NCI-H2227 treated with DMSO at 0.1 percent for 48 hours (cell line): ENCODE results near the gene OTC.
A peak's percentile ranks its signal among the peaks of the same experiment; 100 is the strongest.

Experiments used
- DNase-seq: peaks from one replicate; lab custom pipeline; 2025; lab: John Stamatoyannopoulos, UW

The OTC gene

GRCh38 chrX:38352362-38352761, at the start of gene OTC:
Gene OTC, plus strand, starts transcription at chrX:38352604. Its CDS starts 93 bp downstream, at chrX:38352697.
- DNase-seq, result no peak

DNA sequence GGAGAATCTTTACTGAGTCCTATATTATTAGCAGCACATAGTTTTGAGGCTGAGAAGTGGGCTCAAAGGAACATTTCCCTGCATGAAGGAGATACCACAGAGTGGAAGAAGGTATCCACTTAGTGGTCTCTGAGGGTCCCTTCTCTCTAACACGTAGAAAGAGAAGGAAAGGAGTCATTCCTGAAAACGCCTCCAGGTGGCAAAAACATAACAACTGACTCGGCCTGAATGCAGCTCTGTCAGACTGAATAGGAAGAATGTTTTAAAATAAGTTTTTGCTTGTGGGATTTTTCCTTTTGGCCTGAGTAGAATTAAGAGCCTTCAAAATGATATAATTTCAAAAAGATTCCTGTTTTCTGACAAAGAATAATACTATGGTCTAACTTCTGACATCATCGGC, 48.4 kb upstream of the OTC start:
- peak; percentile 8 for DNase-seq

- DNase-seq, result no peak
Observed at GRCh38 chrX:38305971-38306370, 46.4 kb upstream of the OTC start.

- no peak for DNase-seq
Observed at GRCh38 chrX:38311743-38312142, 40.7 kb upstream of the OTC start.

DNA sequence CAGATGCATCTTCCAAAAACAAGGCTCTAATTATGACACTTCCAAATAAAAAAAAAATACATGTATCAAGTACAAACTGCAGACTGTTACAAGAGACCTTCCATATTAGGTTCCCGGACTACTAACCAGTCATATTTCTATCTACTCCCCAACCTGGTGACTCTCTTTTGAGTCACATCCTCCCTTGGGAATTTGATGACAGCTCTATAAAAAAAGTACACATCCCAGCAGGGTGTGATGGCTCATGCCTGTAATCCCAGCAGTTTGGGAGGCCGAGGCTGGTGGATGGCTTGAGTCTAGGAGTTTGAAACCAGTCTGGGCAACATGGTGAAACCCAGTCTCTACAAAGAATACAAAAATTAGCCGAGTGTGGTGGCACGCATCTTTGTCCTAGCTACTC, 40.0 kb upstream of the OTC start:
- no peak for DNase-seq

- no peak for DNase-seq
Observed at GRCh38 chrX:38313190-38313589, 39.2 kb upstream of the OTC start.

- DNase-seq, result no peak
Observed at GRCh38 chrX:38315186-38315585, 37.2 kb upstream of the OTC start.

DNA sequence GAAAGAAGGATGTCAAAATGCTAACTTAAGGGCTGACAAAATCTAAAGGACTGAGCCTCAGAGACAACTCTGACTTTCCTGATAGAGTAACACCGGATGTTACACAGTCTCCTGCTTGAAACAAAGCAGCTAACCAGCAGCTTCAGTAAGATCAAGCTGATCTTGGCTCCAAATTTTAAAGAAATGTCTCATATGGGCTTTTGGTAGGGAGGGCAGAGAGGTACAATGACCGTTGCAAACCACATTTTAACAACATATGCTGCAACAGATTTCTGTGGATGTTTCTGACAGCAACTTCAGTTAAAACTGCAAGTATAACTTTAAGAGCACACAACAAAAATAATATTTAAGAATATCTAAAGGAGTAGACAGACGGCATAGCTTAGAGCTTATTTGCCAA, 34.2 kb upstream of the OTC start:
- no peak for DNase-seq

DNA sequence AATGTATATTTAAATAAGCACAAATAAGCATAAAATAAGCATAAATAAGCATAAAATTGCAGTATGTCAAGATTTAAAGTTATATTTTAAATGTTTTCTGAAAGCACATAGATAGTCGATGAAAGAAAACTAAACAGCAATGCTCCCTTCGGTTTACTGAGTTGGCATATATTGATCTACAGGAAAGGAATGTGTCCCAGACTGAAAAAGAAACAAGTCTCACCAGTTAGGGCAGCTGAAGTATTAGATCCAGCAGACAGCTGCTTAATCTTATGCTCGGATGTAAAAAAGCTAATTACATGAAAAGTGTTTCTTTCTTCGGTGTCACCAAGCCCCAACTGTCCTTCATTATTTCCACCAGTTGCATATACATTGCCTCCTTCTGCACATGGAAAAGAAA, 33.8 kb upstream of the OTC start:
- no peak for DNase-seq

DNA sequence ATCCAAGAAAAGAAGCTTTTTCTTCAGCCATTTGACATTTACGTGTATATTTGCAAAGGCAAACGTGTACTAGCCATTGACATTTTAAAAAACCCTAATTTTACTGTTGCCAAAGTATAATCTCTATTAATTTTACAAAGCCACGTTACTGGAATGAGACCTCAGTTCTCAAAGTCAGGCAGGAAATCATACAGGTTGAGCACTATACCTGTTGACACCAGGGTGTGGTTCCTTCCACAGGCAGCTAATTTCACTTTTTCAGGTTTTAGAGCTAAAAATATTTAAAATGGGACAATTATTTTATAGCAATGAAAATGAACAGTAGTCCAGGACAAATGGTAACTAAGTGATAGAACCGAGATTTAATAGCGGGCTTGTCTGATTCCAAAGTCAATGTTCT, 31.6 kb upstream of the OTC start:
- DNase-seq, result no peak

DNA sequence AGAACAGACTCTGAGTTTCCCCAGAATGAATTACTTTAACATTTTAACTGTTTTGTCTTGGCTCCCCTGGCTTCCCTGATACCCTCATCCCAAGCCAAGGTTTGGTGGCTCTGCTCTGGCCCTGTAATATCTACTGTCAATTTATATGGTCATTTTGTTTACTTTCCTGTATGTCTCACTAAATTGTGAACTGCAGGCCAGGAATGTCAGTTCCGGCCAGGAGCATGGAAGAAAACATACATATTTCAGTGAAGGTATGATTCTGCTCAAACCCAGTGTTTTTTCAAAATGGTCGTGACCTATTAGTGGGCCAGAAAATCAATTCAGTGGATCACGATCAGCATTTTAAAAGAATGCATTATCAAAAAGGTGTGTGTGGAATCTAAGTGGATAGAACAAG, 26.3 kb upstream of the OTC start:
- DNase-seq, result no peak

GRCh38 chrX:38327007-38327774, 25.2 kb upstream of the OTC start, which contains the start of gene RPGR:
Gene RPGR, minus strand, starts transcription at chrX:38327509. Its CDS starts 142 bp downstream, at chrX:38327367.
- peak; percentile 95 for DNase-seq

DNA sequence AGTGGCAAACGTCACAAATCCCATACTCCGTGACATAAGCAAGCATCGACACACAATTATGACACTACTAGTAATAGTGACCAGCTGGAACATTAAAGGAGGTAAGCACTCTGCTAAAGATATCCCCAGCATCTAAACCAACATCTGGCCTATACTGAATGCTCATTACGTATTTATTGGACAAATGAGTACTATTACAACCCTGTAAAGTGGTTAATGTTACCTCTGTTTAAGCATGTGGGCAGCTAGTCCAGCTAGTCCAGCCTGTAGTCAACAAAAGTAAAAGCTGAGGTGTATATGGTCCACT, 24.7 kb upstream of the OTC start:
- DNase-seq, result no peak

DNA sequence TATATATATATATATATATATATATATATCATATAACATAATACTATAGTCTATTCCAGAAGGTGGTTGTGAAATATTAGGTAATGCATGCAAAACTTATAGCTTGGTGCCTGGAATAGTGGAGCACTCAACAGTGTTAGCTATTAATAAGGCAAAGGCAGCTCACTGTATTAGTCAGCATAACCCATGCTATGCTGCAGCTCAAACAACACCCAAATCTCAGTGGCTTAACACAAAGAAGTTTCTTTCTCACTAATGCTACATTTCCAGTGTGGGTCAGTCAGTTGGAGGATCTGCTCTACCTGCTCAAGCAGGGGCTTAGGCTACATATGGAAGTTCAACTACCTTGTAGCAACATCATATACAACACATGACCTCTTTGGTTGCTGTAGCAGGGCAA, 19.9 kb upstream of the OTC start:
- DNase-seq, result no peak

- DNase-seq, result peak; percentile 50
Observed at GRCh38 chrX:38335382-38335781, 17.0 kb upstream of the OTC start.

DNA sequence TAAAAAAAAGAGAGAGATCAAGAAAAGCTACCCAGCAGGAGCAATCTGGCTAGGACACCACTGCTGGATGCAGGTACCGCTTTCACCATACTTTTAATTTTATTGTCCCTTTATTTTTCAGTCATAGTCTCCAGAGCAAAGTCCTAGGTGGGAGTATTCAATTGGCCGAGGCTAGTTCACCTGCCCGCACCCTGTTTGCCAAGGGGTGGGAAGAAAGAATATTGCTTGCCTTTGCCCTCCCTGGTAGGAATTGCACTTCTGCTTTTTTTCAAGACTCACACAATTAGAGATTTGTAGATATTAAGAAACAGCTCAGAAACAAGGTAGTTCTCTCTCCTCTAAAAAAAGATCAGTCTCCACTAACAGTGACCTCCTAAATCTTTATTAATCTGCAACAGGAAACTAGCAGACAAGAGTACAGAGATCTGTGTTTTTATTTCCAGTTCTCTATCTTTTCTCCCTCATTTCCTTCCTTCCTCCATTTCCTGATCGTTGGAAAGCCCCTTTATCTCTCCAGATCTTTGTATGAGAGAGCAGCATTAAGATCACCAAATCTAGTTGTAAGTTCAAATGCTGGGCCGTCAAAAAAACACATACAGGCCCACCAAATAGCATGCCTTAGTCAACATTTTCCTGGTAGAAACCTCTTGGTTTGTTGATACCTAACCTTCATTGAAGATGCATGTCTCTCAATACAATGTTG, 15.7 kb upstream of the OTC start:
- DNase-seq, result no peak

GRCh38 chrX:38341442-38341841, 11.0 kb upstream of the OTC start:
- no peak for DNase-seq

DNA sequence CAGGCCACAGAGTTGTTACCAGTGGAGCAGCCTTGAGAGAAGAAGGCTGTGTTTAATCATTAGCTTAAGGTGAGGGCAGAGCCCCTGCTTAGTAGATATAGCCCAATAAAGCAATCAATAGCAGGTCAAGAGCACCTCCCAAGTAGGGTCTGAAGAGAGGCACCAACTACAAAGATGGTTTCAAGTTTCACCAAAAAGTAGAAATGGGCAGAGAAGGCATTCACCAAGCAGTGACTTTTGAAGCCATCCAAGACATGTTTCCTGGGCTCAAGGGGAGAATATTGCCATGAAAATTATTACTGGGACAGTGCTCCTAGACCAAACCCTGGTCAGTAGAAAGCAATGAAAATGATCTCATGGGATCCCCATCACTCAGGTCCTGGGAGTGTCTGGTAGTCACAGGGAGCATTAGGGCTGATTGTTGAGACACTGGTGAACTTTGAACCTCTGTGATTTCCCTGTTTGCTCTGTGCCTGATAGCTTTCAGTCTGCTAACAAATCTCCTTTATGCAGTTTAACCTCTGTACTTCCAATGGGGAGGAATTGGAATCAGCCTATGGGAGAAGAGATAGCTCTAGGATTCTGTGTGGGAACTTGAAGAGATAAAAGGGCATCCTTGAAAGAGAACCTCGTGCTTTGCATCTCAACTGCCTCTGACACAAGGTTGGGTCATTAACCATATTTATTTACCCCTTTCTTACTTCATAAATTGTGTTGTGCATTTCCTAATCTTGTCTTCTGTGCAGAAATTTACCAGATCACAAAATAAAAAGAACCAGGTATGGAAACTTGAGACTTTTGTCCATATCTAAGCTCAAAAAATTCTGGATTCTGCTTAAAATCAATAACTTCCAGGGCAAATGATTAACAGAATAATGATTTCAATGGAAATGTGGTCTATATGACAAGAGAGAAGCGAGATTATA, 9.3 kb upstream of the OTC start:
- no peak for DNase-seq

- no peak for DNase-seq
Observed at GRCh38 chrX:38346150-38346549, 6.3 kb upstream of the OTC start.

DNA sequence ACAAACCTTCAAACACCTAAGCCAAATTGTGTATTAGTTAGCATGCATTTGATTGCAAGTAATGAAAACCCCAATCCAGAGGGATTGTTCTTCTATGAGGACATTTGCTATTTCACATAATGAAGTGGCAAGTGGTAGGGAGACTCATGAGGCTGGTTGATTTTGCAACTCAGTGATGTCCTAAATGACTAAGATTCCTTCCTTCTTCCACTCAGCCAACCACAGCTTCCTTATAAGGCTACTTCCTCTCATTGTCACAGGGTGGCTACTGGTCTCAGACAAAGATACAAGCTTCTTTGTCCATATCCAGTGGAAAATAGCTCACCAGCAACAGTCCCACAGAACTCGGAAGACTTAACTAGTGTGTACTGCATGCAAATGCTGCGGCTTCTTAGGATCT, 5.3 kb upstream of the OTC start:
- no peak for DNase-seq

- DNase-seq, result no peak
Observed at GRCh38 chrX:38351346-38351745, 1.1 kb upstream of the OTC start.

GRCh38 chrX:38356401-38356800, 4.0 kb downstream of the OTC start:
- no peak for DNase-seq
